ENCODE results near the gene TP53RK.

DNA sequence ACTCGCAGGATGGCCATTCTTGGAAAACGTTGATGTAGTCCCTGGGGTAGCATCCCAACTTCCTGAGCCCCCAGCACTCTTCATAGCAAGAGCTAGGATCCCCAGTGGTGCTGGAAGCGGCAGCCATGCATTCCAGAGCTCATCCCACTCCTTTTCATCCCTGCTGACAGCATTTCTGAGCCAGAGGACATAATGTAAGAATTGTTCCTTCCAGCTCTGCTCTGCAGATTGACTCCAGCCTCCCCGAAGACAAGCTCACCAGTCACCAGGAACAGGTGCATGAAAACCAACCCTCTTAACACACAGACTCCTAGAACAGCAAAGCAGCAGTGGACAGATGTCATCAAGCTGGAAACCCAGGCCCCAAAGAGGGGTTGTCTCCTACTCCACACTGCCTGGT is 41.8 kb downstream of the TP53RK start:
- TF ChIP-seq, protein P1, sequence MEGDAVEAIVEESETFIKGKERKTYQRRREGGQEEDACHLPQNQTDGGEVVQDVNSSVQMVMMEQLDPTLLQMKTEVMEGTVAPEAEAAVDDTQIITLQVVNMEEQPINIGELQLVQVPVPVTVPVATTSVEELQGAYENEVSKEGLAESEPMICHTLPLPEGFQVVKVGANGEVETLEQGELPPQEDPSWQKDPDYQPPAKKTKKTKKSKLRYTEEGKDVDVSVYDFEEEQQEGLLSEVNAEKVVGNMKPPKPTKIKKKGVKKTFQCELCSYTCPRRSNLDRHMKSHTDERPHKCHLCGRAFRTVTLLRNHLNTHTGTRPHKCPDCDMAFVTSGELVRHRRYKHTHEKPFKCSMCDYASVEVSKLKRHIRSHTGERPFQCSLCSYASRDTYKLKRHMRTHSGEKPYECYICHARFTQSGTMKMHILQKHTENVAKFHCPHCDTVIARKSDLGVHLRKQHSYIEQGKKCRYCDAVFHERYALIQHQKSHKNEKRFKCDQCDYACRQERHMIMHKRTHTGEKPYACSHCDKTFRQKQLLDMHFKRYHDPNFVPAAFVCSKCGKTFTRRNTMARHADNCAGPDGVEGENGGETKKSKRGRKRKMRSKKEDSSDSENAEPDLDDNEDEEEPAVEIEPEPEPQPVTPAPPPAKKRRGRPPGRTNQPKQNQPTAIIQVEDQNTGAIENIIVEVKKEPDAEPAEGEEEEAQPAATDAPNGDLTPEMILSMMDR (conservative IDR thresholded peaks at IDR 0.05; ENCODE audit: low read length) = no peak
- no peak for TF ChIP-seq EZH2phosphoT487 (IDR thresholded peaks at IDR 0.05; ENCODE audit: borderline replicate concordance)
